Measurements from ENCODE around the gene NLGN2.
"Not testable (repeated sequence)": the region's sequence is repeated elsewhere in the genome, so short reads cannot be mapped to it uniquely, and the experiment has no call there.

NLGN2 gene

GRCh38 chr17:7407485-7408251 lies at the start of gene NLGN2:
NLGN2 (plus strand) TSS chr17:7407845; CDS start chr17:7408256, 411 bp downstream.
- DNase-seq (ENCODE audit: low spot score), result no peak
- TF ChIP-seq, protein P1, sequence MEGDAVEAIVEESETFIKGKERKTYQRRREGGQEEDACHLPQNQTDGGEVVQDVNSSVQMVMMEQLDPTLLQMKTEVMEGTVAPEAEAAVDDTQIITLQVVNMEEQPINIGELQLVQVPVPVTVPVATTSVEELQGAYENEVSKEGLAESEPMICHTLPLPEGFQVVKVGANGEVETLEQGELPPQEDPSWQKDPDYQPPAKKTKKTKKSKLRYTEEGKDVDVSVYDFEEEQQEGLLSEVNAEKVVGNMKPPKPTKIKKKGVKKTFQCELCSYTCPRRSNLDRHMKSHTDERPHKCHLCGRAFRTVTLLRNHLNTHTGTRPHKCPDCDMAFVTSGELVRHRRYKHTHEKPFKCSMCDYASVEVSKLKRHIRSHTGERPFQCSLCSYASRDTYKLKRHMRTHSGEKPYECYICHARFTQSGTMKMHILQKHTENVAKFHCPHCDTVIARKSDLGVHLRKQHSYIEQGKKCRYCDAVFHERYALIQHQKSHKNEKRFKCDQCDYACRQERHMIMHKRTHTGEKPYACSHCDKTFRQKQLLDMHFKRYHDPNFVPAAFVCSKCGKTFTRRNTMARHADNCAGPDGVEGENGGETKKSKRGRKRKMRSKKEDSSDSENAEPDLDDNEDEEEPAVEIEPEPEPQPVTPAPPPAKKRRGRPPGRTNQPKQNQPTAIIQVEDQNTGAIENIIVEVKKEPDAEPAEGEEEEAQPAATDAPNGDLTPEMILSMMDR (IDR thresholded peaks at IDR 0.05; ENCODE audit: borderline replicate concordance, control extremely low read depth, extremely low read depth, insufficient read depth, missing control alignments), result no peak
- in situ Hi-C loops (cut with MboI; ENCODE audit: low sequenced_read_pairs, unreplicated experiment), result no loop called here

DNA sequence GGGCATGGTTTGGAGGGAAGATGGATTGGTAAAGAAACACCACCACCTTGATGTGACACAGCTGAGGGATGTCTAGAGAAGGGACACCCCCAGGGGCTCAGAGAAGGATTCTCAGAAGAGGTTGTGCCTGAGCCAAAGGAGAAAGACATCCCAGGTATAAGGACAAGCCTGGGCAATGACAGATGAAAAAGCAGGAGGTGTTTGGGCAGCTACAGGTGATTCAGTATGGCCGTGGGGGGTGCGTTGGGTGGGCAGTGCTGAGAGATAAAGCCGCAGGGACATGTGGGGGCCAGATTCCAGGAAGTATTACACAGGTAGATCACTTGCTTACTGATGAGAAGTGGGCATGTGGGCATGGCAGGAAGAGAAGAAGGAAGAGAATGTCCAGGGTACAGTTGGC lies 45.7 kb upstream of the NLGN2 start:
- TF ChIP-seq, protein P1 (IDR thresholded peaks at IDR 0.05; ENCODE audit: borderline replicate concordance, control extremely low read depth, extremely low read depth, insufficient read depth, missing control alignments), result no peak
- no peak for DNase-seq (ENCODE audit: low spot score)
- in situ Hi-C loops (cut with MboI; ENCODE audit: low sequenced_read_pairs, unreplicated experiment), result no loop called here

- in situ Hi-C loops (cut with MboI; ENCODE audit: low sequenced_read_pairs, unreplicated experiment), result no loop called here
- TF ChIP-seq, protein P1 (IDR thresholded peaks at IDR 0.05; ENCODE audit: borderline replicate concordance, control extremely low read depth, extremely low read depth, insufficient read depth, missing control alignments), result no peak
- DNase-seq (ENCODE audit: low spot score), result no peak
These were observed 44.3 kb upstream of the NLGN2 start for GRCh38 chr17:7363311-7363710.

DNA sequence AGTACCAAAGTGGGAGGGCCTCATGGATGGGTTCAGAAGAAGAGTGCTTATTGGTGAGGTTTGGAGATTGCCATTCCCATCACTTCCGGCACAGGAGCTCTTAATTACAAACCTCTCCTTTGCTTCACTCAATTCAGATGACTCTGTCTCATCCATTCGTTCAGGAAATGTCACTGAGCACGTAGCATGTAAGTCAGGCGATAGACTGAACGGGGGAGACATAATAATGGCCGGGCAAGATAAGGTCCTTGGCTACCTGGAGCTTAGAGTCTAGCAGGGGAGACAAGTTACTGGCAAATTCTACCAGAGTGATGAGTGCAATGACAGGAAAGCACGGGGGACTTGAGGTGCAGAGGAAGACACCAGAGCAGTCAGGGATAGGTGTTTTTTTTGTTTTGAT lies 41.7 kb upstream of the NLGN2 start:
- in situ Hi-C loops (cut with MboI; ENCODE audit: low sequenced_read_pairs, unreplicated experiment); DNase-seq (ENCODE audit: low spot score): not testable (repeated sequence)

DNA sequence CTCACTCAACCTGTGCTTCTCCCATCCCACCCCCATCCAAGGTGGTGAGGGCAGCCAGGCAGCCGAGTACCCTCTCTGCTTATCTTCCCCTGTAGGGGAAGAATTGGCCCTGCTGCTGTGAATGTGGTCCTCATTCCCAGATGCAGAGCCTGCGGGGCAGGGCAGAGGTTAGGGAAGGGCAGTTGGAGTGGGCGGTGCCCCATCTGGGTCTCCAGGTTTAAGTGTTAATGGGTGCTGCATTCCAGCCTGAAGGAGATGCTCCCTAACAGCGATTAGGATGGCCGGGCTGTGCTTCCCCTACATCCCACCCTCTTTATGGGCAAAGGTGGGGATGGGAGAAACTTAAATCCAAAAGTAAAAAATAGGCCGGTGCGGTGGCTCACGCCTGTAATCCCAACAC lies 40.6 kb upstream of the NLGN2 start:
- in situ Hi-C loops (cut with MboI; ENCODE audit: low sequenced_read_pairs, unreplicated experiment), result no loop called here

DNA sequence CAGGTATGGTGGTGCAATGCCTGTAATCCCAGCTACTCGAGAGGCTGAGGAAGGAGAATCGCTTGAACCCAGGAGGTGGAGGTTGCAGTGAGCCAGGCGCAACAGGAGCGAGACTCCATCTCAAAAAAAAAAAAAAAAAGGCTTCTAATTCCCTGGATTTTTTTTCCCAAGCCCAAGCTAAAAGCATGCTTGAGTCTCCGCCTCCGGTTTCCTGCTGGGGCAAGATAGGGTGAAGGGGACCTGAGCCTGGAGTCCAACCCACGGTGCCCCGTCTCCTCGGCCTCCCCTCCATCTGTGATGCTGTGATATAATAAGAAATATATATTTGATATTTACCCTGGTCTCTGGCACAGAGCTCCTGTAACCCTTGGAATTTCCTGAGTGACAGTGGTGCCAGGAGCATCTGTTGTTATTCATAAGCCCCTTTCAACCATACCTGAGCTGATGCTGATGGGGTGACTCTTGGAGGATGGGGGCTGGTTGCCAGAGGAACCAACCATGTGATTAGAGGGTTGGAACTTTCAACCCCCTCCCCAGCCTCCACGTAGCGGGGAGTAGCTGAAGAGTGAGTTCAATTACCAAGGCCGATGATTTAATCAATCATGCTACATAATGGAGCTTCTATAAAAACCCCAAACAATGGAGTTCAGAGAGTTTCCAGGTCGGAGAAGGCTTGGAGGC lies 39.6 kb upstream of the NLGN2 start:
- no peak for DNase-seq (ENCODE audit: low spot score)
- in situ Hi-C loops (cut with MboI; ENCODE audit: low sequenced_read_pairs, unreplicated experiment), result no loop called here
- TF ChIP-seq, protein P1 (IDR thresholded peaks at IDR 0.05; ENCODE audit: borderline replicate concordance, control extremely low read depth, extremely low read depth, insufficient read depth, missing control alignments), result no peak

More for the DNA sequence above, 40.6 kb upstream of the NLGN2 start:
- TF ChIP-seq, protein P1 (IDR thresholded peaks at IDR 0.05; ENCODE audit: borderline replicate concordance, control extremely low read depth, extremely low read depth, insufficient read depth, missing control alignments), result no peak
- no peak for DNase-seq (ENCODE audit: low spot score)

- DNase-seq (ENCODE audit: low spot score); in situ Hi-C loops (cut with MboI; ENCODE audit: low sequenced_read_pairs, unreplicated experiment): not testable (repeated sequence)
These were observed 39.0 kb upstream of the NLGN2 start for GRCh38 chr17:7368599-7368994.

All from GM13976 (cell line).